HG03097 (cell line): ENCODE results near the gene DUSP8.

Experiments
- ATAC-seq: cut with Tn5 transposase; IDR thresholded peaks from one replicate; pipeline ENCODE4 v1.9.1; 2021; ENCODE audit not compliant: unreplicated experiment, low FRiP score

Gene DUSP8

GRCh38 chr11:1556278-1556902 is 15.7 kb downstream of the DUSP8 start:
- ATAC-seq = no peak

DNA sequence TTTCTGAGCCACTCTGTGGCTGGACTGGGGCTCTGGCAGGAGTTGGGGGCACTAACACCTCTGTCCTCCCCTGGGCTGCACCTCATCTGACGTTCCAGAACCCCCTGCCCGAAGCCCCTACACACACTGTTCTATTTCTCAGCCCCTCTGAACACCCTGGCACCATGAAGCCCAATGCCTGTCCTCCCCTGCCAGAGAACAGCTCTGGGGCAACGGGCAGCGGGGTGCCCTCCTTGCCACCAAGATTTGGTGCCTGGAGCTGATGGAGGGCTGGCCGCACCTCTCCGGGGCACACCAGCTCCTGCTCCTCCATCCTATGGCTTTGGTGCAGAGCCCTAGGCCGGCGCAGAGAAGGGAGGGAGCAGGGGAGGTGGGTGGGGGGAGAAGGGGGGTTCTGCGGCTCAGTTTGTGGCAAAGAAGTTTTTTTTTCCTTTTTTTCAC is 16.3 kb downstream of the DUSP8 start:
- no peak for ATAC-seq

DNA sequence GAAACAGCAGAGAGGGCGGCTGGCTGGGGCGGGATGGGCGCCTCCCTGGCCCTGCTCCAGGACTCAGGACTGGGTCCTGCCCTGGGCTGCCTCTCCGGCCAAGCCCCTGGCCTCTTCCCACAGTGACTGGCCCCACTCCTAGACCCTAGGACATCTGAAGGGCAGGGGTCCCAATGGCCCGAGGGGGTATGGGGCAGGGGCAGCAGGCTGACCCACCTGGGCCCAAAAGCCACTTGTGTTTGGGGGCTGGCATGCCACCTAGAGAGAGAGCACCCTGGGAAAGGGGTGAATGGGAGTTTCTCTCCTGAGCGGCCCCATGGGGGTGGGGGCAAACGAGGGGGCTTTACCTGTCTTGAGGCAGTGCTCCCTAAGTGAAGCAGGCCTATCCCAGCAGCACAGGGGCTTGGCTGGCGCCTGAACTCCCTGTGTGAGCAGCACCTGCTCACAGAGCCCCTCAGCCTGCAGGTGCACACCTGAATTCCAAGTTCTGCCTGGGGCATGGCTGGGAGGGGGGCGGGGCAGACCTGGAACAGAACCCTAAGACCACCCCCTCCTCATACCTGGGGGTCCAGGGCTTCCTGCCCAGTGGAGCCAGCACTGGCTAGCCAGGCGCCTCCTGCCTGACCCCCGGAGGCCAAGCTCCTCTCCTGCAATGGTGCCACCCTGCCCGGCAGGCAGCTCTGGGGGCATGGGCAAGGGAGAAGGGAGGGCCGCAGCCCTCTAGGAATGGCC is 16.9 kb downstream of the DUSP8 start:
- ATAC-seq = no peak

DNA sequence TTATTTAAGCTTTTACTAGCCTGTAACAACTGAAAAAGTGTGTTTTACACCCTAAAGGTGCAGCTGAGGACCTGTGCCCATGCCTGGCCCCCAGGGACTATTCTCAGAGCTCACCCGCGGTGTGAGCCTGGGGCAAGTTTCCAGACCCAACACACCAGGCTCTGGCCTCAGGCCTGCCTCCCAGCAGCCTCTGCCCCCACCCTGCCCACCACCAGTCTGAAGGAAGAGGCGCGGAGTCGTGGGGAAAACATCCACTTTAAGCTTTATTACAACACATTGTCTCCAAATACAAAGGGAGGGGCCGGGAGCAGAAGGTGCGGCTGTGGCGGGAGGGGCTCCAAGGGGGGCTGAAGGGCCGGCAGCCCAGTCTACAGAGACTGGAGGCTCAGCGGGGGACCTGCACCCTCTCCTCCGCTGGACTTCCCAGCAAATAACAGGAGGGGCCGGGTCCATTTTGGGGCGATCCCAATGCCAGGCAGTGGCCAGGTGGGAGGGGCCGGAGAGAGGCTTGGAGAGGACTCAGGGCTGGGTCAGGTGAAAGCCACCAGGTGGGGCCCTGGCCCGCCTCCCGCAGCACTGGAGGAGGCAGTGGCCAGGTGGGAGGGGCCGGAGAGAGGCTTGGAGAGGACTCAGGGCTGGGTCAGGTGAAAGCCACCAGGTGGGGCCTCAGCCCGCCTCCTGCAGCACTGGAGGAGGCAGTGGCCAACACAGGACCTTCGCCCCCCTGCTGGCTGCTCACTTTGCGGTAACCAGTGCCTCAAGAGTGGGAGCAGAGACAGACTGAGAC is 18.1 kb downstream of the DUSP8 start:
- ATAC-seq = no peak

GRCh38 chr11:1549338-1550330 is 22.4 kb downstream of the DUSP8 start:
- no peak for ATAC-seq

- no peak for ATAC-seq
Measured at GRCh38 chr11:1548221-1549070, 23.6 kb downstream of the DUSP8 start.

- no peak for ATAC-seq
Measured at GRCh38 chr11:1547467-1548098, 24.5 kb downstream of the DUSP8 start.

DNA sequence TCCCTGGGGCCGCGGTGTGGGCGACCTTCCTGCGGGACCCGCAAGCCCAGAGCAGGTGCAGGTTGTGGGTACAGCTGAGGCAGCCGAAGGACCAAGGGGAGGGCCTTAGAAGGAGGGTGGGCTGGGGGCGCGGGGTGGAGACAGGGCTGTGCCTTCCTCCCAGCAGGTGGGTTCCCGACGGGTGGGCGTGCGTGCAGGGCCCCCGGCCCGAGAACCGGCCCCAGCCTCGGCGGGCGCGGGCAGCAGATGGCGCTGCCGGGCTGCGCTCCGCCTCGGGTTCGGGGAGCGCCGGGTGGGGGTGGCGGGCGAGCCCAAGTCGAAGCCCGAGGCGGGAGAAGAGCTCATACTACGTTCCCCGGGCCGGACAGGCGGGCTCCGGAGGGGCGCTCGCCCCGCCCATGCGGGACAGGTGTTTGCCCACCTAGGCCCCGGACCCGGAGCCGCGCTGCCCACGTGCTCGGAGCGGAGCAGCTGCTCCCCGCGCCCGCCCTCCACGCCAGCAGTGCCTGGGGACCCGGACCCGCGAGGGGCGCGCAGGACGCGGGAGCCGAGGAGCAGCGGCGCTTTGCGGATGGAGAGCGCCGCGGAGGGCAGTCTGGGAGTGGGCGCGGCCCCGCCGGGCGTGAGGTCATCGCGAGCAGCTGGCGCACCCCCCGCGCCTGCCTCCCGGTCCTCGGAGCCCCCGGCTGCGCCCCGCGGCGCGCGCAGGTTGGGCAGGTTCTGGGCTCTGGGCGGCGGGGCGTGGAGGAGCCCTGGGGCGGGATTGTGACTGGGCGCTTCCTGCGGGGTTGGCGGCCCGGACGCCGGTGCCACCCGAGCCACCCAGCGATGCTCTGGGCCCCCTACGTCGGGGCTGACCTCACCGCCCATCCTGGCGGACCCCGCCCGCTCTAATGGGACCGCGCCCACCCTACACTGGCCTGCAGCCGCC is 25.3 kb downstream of the DUSP8 start:
- no peak for ATAC-seq

- ATAC-seq = no peak
Measured at GRCh38 chr11:1546077-1546535, 26.0 kb downstream of the DUSP8 start.

- ATAC-seq = no peak
Measured at GRCh38 chr11:1545432-1545831, 26.6 kb downstream of the DUSP8 start.

DNA sequence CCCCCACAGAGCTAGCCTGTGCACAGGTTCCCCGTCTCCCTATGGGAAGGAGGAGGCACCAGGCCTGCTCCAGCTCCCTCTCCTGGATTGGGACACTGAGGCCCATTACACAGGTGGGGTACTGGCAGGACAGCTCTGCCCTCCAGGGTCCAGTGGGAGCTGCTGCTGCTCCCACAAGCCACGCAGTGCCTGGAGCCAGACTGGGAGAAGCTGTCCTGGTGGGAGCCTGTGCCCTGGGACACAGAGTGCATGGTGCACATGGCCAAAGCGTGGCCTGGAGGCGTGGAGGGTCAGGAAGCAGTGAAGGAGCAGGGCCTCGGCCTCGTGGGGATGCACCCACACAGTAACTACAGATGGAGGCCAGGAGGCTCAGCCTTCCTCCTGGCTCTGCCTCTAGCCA is 27.5 kb downstream of the DUSP8 start:
- ATAC-seq = no peak

DNA sequence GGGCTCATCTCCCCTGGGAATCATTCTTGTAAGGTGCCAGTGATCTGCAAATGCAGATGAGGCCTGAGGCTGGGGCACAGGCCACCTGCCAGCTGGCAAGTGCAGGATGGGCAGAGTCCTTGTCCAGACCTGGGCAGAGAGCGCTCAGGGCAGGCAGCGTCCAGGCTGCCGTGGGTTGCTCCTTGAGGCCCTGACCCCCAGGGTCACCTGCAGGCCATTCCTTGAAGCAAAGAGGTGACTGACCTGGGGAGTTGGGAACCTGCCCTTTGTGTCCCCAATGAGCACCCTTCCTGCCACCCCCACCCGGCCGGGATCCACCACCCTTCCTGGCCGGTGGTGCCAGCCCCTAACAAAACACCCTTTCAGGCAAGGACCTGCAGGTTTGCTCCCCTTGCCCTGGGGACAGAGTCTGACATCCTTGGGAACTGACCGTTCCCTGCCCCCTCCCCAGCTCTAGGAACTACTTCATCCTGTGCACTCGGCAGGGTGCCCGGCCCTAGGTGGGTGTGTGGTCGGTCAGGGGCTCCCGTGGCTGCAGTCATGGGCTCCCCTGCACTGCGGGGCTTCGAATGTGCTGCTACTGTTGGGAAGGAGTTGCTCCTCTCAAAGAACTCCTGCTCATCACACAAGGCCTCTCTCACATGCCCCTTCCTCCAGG is 28.3 kb downstream of the DUSP8 start:
- ATAC-seq = no peak

GRCh38 chr11:1542267-1542666 is 29.8 kb downstream of the DUSP8 start:
- no peak for ATAC-seq

DNA sequence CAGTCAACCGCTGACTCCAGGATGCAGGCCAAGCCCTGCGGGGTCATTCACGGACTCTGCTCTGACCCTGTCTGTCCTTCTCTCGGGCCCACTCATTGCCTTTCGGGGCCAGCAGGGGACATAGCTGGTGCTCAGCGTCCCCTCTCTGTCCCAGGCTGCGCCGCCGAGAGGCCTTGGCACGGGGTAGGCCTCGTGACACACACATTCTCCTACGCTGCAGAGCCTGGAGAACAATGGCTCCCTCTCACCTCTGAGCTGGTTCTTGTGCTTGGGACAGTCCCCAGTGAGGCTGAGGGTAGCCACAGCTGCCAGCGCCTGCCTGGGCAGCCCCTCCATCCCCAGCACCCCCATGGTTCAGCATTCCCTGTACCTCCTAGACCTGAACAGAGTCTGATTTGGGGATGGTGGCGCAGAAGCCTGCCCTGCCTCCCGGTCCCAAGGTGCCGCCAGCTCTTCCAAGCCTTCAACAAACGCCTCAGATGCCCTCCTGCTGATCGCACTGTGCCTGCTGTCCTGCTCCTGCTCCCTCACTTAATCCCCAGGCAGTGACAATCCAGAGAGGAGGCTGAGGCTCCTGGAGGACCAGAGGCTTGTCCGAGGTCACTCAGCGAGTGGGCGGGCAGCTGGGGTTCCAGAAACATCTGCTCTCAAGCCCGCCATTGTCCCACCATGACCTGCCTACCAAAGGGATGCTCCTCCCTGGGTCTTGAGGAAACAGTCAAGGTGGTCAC is 30.4 kb downstream of the DUSP8 start:
- no peak for ATAC-seq

GRCh38 chr11:1540074-1540473 is 32.0 kb downstream of the DUSP8 start:
- no peak for ATAC-seq

GRCh38 chr11:1538153-1538552 is 33.9 kb downstream of the DUSP8 start:
- no peak for ATAC-seq
